CD8-positive, alpha-beta memory T cell (primary cell): Measurements from ENCODE around the gene SLC28A1. TPM values are rescaled to one million over a fixed set of nuclear protein-coding genes. Genes with fewer than 3 reads are reported as not detected.
"Not testable (repeated sequence)": the region's sequence is repeated elsewhere in the genome, so short reads cannot be mapped to it uniquely, and the experiment has no call there.

Experiments used
- CTCF ChIA-PET: fragments of 350-600 bp; sonication (Branson Sonifier 250); formaldehyde crosslinking; loops from one replicate; lab custom pipeline; 2021; ENCODE audit warnings: antibody characterized with exemption; lab: Charles Lee
- POLR2A ChIA-PET: fragments of 350-600 bp; sonication (Branson Sonifier 250); formaldehyde crosslinking; loops from one replicate; lab custom pipeline; 2021; ENCODE audit warnings: antibody characterized with exemption; lab: Charles Lee
- DNase-seq, 5 donors: peaks; one replicate each; pipeline versions ENCODE4 v3.0.0 to v3.0.0-alpha.2; 2020 to 2022; ENCODE audit warnings: mixed read lengths in 1 of 5
- H3K27ac ChIP-seq: one replicate; pipeline ENCODE4 v1.7.0; 2013; ENCODE audit warnings: low read depth, mild to moderate bottlenecking, low read length, moderate library complexity
- H3K27me3 ChIP-seq: 2 replicates; pipeline ENCODE4 v1.7.0; 2013; ENCODE audit warnings: low read length, mild to moderate bottlenecking; ENCODE audit not compliant: insufficient read depth, poor library complexity, severe bottlenecking
- H3K36me3 ChIP-seq: 2 replicates; pipeline ENCODE4 v1.7.0; 2013; ENCODE audit warnings: mild to moderate bottlenecking, low read length, moderate library complexity; ENCODE audit not compliant: insufficient read depth
- H3K4me1 ChIP-seq: 2 replicates; pipeline ENCODE4 v1.7.0; 2013; ENCODE audit warnings: mild to moderate bottlenecking, low read length, moderate library complexity; ENCODE audit not compliant: insufficient read depth
- H3K4me3 ChIP-seq: 2 replicates; pipeline ENCODE4 v1.7.0; 2013; ENCODE audit warnings: mild to moderate bottlenecking, low read length
- H3K9me3 ChIP-seq: 2 replicates; pipeline ENCODE4 v1.7.0; 2013; ENCODE audit warnings: mild to moderate bottlenecking, low read length
- H3K27ac Mint-ChIP-seq, 8 donors: one replicate each; pipeline ENCODE4 v1.8.0; 2020 to 2021; ENCODE audit warnings: mixed read lengths in 8 of 8, mild to moderate bottlenecking in 6 of 8, inconsistent platforms in 3 of 8, moderate library complexity in 3 of 8
- H3K27me3 Mint-ChIP-seq, 2 donors: one replicate each; pipeline ENCODE4 v1.8.0; 2020 to 2021; ENCODE audit warnings: mixed read lengths in 2 of 2, mild to moderate bottlenecking in 1 of 2, moderate library complexity in 1 of 2
- H3K36me3 Mint-ChIP-seq, 3 donors: one replicate each; pipeline ENCODE4 v1.8.0; 2020 to 2021; ENCODE audit warnings: mixed read lengths in 3 of 3, inconsistent platforms in 1 of 3, mild to moderate bottlenecking in 1 of 3
- H3K4me1 Mint-ChIP-seq, 3 donors: one replicate each; pipeline ENCODE4 v1.8.0; 2020 to 2021; ENCODE audit warnings: mixed read lengths in 3 of 3, inconsistent platforms in 1 of 3, mild to moderate bottlenecking in 1 of 3
- H3K4me3 Mint-ChIP-seq, 7 donors: one replicate each; pipeline ENCODE4 v1.8.0; 2020 to 2021; ENCODE audit warnings: mixed read lengths in 7 of 7, mild to moderate bottlenecking in 6 of 7, moderate library complexity in 4 of 7, inconsistent platforms in 2 of 7
- H3K9me3 Mint-ChIP-seq, 5 donors: one replicate each; pipeline ENCODE4 v1.8.0; 2020 to 2022; ENCODE audit warnings: mixed read lengths in 5 of 5, mild to moderate bottlenecking in 3 of 5, moderate library complexity in 2 of 5, inconsistent platforms in 1 of 5
- polyA plus RNA-seq: library from polyadenylated mRNA; unstranded; fragments of 300-500 nt; fragmentation: Illumina TruSeq; gene quantifications from one replicate; pipeline ENCODE4 v1.2.3, GENCODE V29; 2021
- total RNA-seq, 2 experiments: library from RNA; stranded (reverse); gene quantifications; one replicate each; pipeline ENCODE4 v1.2.3, GENCODE V29; 2021

Gene SLC28A1
- total and polyA plus RNA-seq, 3 experiments from 2014 or later, result not detected

DNA sequence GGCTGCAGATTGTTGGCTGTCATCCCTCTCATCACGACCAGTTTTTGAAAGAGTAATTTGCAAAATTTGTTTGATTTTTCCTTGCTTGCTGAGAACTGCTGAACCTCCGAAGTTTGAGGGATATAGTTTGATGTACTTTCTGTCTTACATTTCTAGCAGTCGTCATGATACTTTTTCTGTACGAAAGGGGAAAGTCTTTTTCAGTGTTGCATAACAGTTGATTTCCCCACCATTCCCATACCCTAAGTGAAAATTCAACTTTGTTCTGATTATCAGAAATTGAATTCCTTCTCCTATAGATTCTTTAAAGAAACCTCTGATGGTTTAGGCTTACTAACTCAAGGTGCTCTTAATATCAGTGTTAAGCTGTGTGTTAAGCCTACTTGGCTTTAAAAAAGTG lies 98.8 kb downstream of the SLC28A1 start:
- no peaks in the 10 kb centered on the region for H3K36me3 ChIP-seq
- no peaks in the 10 kb centered on the region for H3K9me3 Mint-ChIP-seq
- ChIA-PET CTCF (no interaction called here), POLR2A (interaction anchor here (0.6 kb wide), 1 partner anchor 215 kb away, joined by 3 read pairs; no protein-coding TSS in a partner anchor)
- peaks cover 47 to 57% (median 48%) of the 10 kb centered on the region in 3 donors for H3K4me1 Mint-ChIP-seq
- peaks cover 0 to 5% of the 10 kb centered on the region in 2 donors for H3K27me3 Mint-ChIP-seq
- peaks cover 29% of the 10 kb centered on the region for H3K4me1 ChIP-seq
- H3K27me3 ChIP-seq, result no peaks in the 10 kb centered on the region
- peak overlapping the region; percentile 29 to 99 (median 96) for H3K27ac Mint-ChIP-seq
- H3K4me3 Mint-ChIP-seq, result peak overlapping the region; percentile 94 to 99 (median 96)
- peaks cover 0 to 9% (median 0%) of the 10 kb centered on the region in 3 donors for H3K36me3 Mint-ChIP-seq
- H3K4me3 ChIP-seq, result peak overlapping the region; percentile 97
- H3K9me3 ChIP-seq, result no peaks in the 10 kb centered on the region
- DNase-seq, result no peak
- no peak overlapping the region for H3K27ac ChIP-seq

DNA sequence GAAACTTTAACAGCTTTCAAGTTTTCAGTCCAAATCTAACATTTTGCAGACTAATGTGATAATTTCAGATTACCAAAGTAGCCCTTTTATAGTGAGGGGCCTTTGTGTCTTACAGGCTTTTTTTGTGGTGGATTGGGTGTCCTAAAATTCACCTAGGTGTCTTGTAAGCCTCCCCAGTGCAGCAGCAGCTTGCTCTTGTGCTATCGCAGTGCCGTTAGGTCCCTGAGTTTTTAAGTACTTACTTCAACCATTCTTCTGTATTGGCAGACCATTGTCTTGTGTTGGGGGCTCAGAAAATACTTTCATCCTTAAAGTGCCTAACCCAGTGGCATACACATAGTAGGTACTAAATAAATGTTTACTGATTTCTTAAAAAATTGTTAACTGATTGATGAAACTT lies 99.2 kb downstream of the SLC28A1 start:
- Mint-ChIP-seq H3K36me3 (peaks cover 0 to 9% (median 0%) of the 10 kb centered on the region in 3 donors), H3K9me3 (no peaks in the 10 kb centered on the region), H3K4me1 (peaks cover 51 to 61% (median 52%) of the 10 kb centered on the region in 3 donors), H3K4me3 (peak overlapping the region; percentile 94 to 99 (median 96)), H3K27me3 (peaks cover 0 to 3% of the 10 kb centered on the region in 2 donors), H3K27ac (peak overlapping the region; percentile 29 to 99 (median 96))
- no peaks in the 10 kb centered on the region for H3K36me3 ChIP-seq
- no peak for DNase-seq
- ChIA-PET POLR2A (interaction anchor here (0.6 kb wide), 1 partner anchor 216 kb away, joined by 3 read pairs; no protein-coding TSS in a partner anchor), CTCF (no interaction called here)
- H3K27me3 ChIP-seq, result no peaks in the 10 kb centered on the region
- no peaks in the 10 kb centered on the region for H3K9me3 ChIP-seq
- H3K4me1 ChIP-seq, result peaks cover 33% of the 10 kb centered on the region
- peak overlapping the region; percentile 97 for H3K4me3 ChIP-seq
- no peak overlapping the region for H3K27ac ChIP-seq

DNA sequence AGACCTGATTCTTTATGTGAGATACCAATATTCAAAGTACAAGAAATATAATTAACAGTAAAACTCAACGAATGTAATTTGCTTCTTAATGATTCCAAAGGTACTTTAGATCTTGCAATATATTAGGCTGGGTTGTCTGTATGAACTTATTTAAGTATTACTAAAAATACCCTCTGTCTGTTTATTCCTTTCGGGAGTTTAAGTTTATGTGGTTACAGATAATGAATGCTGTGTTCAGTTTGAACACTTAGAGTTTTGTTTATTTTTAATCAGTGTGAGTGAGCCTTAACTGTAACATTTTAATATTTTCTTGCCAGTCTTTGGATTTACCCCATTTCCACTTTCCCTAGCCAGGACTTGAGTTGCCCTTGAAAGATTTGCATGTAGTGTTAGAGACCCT lies 100.7 kb downstream of the SLC28A1 start:
- Histone ChIP-seq H3K27me3 (no peaks in the 10 kb centered on the region), H3K4me1 (peaks cover 38% of the 10 kb centered on the region), H3K27ac (no peak overlapping the region), H3K4me3 (no peak overlapping the region), H3K9me3 (no peaks in the 10 kb centered on the region), H3K36me3 (no peaks in the 10 kb centered on the region)
- Mint-ChIP-seq H3K4me3 (peak overlapping the region in 2 of 7 donors; percentile 51 to 79), H3K27ac (peak overlapping the region in 7 of 8 donors; percentile 2 to 90 (median 53)), H3K27me3 (peaks cover 0 to 3% of the 10 kb centered on the region in 2 donors), H3K36me3 (peaks cover 0 to 9% (median 0%) of the 10 kb centered on the region in 3 donors), H3K4me1 (peaks cover 55 to 66% (median 59%) of the 10 kb centered on the region in 3 donors), H3K9me3 (no peaks in the 10 kb centered on the region)
- POLR2A ChIA-PET, result no interaction called here
- CTCF ChIA-PET, result no interaction called here
- no peak for DNase-seq

DNA sequence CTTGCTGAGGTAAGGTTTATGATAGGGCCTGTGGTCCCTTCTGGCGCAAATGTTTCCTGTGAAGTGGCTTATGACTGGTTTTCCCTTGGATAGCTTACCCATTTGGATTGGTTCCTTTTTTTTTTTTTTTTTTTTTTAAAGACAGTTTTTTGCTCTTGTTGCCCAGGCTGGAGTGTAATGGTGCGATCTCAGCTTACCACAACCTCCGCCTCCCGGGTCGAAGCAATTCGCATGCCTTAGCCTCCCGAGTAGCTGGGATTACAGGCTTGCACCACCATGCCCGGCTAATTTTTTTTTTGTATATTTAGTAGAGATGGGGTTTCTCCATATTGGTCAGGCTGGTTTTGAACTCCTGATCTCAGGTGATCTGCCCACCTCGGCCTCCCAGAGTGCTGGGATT lies 102.9 kb downstream of the SLC28A1 start:
- H3K4me1 Mint-ChIP-seq, result peaks cover 71 to 81% (median 78%) of the 10 kb centered on the region in 3 donors
- DNase-seq, H3K9me3 ChIP-seq, H3K27ac ChIP-seq, H3K4me3 Mint-ChIP-seq, CTCF ChIA-PET, H3K27me3 Mint-ChIP-seq, H3K36me3 ChIP-seq, H3K4me3 ChIP-seq, H3K9me3 Mint-ChIP-seq, H3K36me3 Mint-ChIP-seq, H3K27me3 ChIP-seq: not testable (repeated sequence)
- H3K27ac Mint-ChIP-seq, result peak overlapping the region in 5 of 8 donors; percentile 16 to 89 (median 41)
- POLR2A ChIA-PET, result interaction anchor here (0.6 kb wide), 1 partner anchor 753 kb away, joined by 3 read pairs; no protein-coding TSS in a partner anchor
- peaks cover 41% of the 10 kb centered on the region for H3K4me1 ChIP-seq

DNA sequence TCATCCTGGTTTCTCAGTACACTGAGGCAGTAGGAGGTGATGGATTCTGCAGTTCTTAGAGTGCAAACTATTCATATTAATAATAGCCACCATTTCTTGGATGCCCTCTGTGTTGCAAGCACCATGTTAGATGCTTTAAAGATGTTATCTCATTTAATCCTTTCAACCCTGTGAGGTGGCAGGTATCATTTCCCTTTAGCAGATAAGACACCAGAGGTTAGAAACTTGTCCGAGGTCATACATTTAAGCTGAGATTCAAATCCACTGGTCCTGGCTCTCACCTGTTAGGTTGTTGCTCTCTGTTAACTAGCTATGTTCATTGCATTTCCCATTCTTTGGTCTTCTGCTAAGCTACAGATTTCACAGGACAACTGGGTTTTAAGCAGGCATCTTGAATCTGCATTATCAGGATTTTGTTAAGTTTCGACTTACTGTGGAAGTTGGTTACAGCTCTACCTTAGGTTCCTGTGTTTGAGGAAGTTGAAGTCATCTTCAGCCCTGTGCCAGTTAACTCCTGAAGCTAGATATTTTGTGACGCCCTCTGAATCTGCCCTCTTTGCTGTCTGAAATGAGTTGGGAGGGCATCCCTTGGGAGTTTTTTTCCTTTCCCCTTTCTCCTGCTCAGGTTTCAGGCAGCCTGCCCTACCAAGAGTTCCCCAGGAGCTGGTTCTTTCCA lies 103.6 kb downstream of the SLC28A1 start:
- peaks cover 70 to 78% (median 77%) of the 10 kb centered on the region in 3 donors for H3K4me1 Mint-ChIP-seq
- peak overlapping the region; percentile 14 to 96 (median 86) for H3K27ac Mint-ChIP-seq
- peak overlapping the region in 6 of 7 donors; percentile 5 to 71 (median 54) for H3K4me3 Mint-ChIP-seq
- POLR2A ChIA-PET, result no interaction called here
- CTCF ChIA-PET, result interaction anchor here (1.2 to 1.3 kb wide), 2 partner anchors 8 to 32 kb away, joined by 3 read pairs; no protein-coding TSS in a partner anchor
- H3K27me3 Mint-ChIP-seq, result no peaks in the 10 kb centered on the region
- no peaks in the 10 kb centered on the region for H3K9me3 Mint-ChIP-seq
- no peaks in the 10 kb centered on the region for H3K27me3 ChIP-seq
- H3K4me1 ChIP-seq, result peaks cover 36% of the 10 kb centered on the region
- no peaks in the 10 kb centered on the region for H3K36me3 Mint-ChIP-seq
- H3K36me3 ChIP-seq, result no peaks in the 10 kb centered on the region
- no peak overlapping the region for H3K27ac ChIP-seq
- no peaks in the 10 kb centered on the region for H3K9me3 ChIP-seq
- DNase-seq, result no peak
- no peak overlapping the region for H3K4me3 ChIP-seq

DNA sequence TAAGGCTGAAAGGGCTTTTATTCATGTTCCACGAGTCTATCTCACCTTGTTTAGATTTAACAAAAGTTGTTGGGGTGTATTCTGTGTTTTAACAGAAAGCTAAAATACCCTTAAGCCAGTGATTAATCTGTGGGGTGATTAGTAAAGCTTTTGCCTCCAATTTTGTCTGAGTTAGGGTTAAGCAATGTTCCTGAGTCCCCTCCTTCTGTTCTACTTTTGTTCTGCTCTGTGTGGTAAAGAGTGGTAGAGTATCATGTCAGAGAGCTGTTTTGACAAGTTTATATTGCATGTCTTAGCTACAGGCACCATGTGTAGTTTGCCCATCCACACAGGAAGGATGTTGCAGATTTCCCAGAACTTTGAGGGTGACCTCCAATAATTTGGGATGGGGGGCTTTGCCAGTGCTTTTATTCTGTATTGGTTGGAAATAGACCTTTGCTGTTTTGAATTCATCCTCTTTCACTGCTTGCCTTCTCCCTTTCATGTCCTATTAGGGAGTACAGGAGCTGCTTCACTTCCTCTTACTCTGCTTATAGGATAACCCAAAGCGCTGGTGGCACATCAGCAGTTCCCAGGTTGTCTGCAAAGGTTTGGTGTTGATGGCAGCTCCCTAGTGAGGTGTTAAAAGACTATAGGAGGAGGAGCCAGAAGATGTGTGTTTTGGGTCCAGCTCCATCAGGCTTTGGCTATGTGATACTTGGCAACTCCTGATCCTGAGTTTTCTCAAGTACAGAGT lies 104.6 kb downstream of the SLC28A1 start:
- H3K4me3 Mint-ChIP-seq, result peak overlapping the region in 4 of 7 donors; percentile 9 to 71 (median 50)
- Histone ChIP-seq H3K27me3 (no peaks in the 10 kb centered on the region), H3K9me3 (no peaks in the 10 kb centered on the region), H3K4me1 (peaks cover 36% of the 10 kb centered on the region), H3K36me3 (no peaks in the 10 kb centered on the region), H3K27ac (no peak overlapping the region), H3K4me3 (no peak overlapping the region)
- H3K27ac Mint-ChIP-seq, result peak overlapping the region; percentile 11 to 96 (median 86)
- no peaks in the 10 kb centered on the region for H3K36me3 Mint-ChIP-seq
- ChIA-PET CTCF (interaction anchor here (1.2 to 1.3 kb wide), 2 partner anchors 9 to 33 kb away, joined by 3 read pairs; no protein-coding TSS in a partner anchor), POLR2A (interaction anchor here (0.6 kb wide), 1 partner anchor 19 kb away, joined by 4 read pairs; no protein-coding TSS in a partner anchor)
- peaks cover 64 to 71% (median 69%) of the 10 kb centered on the region in 3 donors for H3K4me1 Mint-ChIP-seq
- DNase-seq, result no peak
- no peaks in the 10 kb centered on the region for H3K27me3 Mint-ChIP-seq
- H3K9me3 Mint-ChIP-seq, result no peaks in the 10 kb centered on the region

DNA sequence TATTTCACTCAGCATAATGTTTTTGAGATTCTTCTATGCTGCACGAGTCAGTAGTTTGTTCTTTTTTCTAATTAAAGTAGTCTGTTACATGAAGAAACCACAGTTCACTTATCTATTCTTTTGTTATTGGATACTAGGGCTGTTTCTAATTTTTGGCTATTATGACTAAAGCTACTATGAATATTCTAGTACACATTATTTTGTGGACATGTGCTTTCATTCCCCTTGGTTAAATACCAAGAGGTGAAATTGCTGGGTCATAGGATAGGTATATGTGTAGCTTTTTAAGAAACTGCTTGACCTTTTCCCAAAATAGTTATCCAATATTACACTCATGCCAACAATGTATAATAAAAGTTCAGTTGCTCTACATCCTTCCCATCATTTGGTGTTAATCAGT lies 106.0 kb downstream of the SLC28A1 start:
- H3K27me3 Mint-ChIP-seq, result peaks cover 0 to 1% of the 10 kb centered on the region in 2 donors
- Histone ChIP-seq H3K27ac (no peak overlapping the region), H3K27me3 (no peaks in the 10 kb centered on the region), H3K36me3 (no peaks in the 10 kb centered on the region), H3K9me3 (no peaks in the 10 kb centered on the region), H3K4me1 (peaks cover 26% of the 10 kb centered on the region), H3K4me3 (no peak overlapping the region)
- H3K27ac Mint-ChIP-seq, result peak overlapping the region in 4 of 8 donors; percentile 38 to 77 (median 56)
- peaks cover 52 to 64% (median 54%) of the 10 kb centered on the region in 3 donors for H3K4me1 Mint-ChIP-seq
- ChIA-PET POLR2A (no interaction called here), CTCF (interaction anchor here (1.4 kb wide), 1 partner anchor 10 kb away, joined by 3 read pairs; the partner anchor contains the start of gene PDE8A)
- H3K36me3 Mint-ChIP-seq, result no peaks in the 10 kb centered on the region
- H3K4me3 Mint-ChIP-seq, result no peak overlapping the region
- no peaks in the 10 kb centered on the region for H3K9me3 Mint-ChIP-seq
- no peak for DNase-seq
